22Rv1 (cell line): ENCODE data around the gene TMX1.

Experiments
- ZFX ChIP-seq: fragments of 450-650 bp; IDR thresholded peaks from 2 replicates; pipeline ENCODE4 v1.6.1; 2017; ENCODE audit warnings: antibody characterized with exemption, borderline replicate concordance
- TF ChIP-seq, protein P1 (sequence below): fragments of 450-650 bp; IDR thresholded peaks from 2 replicates; pipeline ENCODE4 v1.5.1; 2017; ENCODE audit warnings: mild to moderate bottlenecking

DNA sequence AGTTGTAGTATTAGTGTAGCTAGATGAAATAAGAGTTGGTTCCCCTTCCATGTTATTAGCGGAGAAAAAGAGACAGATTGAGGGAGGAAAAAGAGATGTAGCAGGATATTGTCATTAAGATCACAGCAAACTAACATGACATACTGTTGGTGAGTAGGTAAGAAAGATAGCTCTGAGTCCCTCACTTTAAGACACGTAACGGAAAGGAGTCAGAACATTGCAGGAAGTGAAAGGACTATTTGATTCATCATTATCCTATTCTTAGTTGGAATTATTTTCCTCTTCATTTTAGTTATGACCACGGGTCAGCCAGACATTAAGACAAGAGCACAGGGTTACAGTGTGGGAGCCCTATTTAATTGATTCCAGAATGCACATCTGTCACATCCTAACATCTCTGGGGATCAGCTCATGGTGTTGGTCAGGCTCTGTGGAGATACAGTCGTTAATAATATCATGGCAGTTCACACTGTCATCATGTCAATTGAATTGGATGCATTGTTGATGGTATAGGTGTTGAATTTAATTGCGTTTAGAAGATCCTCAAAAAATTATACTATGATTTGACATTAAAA is 55.0 kb downstream of the TMX1 start:
- TF ChIP-seq, protein P1, sequence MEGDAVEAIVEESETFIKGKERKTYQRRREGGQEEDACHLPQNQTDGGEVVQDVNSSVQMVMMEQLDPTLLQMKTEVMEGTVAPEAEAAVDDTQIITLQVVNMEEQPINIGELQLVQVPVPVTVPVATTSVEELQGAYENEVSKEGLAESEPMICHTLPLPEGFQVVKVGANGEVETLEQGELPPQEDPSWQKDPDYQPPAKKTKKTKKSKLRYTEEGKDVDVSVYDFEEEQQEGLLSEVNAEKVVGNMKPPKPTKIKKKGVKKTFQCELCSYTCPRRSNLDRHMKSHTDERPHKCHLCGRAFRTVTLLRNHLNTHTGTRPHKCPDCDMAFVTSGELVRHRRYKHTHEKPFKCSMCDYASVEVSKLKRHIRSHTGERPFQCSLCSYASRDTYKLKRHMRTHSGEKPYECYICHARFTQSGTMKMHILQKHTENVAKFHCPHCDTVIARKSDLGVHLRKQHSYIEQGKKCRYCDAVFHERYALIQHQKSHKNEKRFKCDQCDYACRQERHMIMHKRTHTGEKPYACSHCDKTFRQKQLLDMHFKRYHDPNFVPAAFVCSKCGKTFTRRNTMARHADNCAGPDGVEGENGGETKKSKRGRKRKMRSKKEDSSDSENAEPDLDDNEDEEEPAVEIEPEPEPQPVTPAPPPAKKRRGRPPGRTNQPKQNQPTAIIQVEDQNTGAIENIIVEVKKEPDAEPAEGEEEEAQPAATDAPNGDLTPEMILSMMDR: no peak
- no peak for TF ChIP-seq ZFX
